ENCODE data around the gene SNX6.

Gene SNX6

DNA sequence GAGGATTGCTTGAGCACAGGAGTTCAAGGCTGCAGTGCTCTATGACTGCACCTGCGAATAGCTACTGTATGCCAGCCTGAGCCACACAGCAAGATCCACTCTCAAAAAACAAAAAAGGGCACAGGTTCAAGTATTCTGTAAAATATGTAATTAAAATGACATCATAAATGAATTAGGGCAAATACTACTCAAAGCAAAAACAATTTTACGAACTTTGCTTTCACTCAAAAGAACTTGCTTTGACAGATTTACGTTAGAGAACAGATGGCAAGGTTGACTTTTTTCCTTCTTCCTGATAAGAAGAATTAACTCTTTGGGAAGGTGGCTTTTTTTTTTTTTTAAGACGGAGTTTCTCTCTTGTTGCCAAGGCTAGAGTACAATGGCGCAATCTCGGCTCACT lies 46.4 kb downstream of the SNX6 start:
- no peak overlapping the region for H3K4me3 ChIP-seq
- intact Hi-C loops (cut with DNase I; ENCODE audit: low total_unique reads) = no loop called here
- no peaks in the 10 kb centered on the region for H3K27me3 ChIP-seq
- no peak overlapping the region for H3K27ac ChIP-seq
- H3K9me3 ChIP-seq = no peaks in the 10 kb centered on the region
- H3K36me3 ChIP-seq = peaks cover 72 to 93% (median 81%) of the 10 kb centered on the region in 3 donors
- no peak for DNase-seq
- H3K4me1 ChIP-seq = no peaks in the 10 kb centered on the region
- TF ChIP-seq, protein P1, sequence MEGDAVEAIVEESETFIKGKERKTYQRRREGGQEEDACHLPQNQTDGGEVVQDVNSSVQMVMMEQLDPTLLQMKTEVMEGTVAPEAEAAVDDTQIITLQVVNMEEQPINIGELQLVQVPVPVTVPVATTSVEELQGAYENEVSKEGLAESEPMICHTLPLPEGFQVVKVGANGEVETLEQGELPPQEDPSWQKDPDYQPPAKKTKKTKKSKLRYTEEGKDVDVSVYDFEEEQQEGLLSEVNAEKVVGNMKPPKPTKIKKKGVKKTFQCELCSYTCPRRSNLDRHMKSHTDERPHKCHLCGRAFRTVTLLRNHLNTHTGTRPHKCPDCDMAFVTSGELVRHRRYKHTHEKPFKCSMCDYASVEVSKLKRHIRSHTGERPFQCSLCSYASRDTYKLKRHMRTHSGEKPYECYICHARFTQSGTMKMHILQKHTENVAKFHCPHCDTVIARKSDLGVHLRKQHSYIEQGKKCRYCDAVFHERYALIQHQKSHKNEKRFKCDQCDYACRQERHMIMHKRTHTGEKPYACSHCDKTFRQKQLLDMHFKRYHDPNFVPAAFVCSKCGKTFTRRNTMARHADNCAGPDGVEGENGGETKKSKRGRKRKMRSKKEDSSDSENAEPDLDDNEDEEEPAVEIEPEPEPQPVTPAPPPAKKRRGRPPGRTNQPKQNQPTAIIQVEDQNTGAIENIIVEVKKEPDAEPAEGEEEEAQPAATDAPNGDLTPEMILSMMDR (IDR thresholded peaks at IDR 0.05) = no peak

DNA sequence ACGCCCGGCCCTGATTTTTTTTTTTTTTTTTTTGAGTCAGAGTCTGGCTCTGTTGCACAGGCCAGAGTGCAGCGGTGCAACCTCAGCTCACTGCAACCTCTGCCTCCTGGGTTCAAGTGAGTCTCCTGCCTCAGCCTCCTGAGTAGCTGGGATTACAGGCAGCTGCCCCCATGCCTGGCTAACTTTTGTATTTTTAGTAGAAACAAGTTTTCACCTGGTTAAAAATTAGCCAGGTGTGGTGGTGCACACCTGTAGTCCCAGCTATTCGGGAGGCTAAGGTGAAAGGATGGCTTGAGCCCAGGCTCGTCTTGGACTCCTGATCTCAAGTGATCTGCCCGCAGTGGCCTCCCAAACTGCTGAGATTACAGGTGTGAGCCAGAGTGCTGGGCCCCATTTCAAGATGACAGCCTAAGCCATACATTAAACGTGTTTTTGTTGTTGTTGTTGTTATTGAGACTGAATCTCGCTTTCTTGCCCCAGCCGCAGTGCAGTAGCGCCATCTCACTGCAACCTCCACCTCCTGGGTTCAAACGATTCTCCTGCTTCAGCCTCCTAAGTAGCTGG lies 47.7 kb downstream of the SNX6 start:
- Histone ChIP-seq H3K36me3 (peaks cover 70 to 96% (median 80%) of the 10 kb centered on the region in 3 donors), H3K27me3 (no peaks in the 10 kb centered on the region), H3K4me1 (no peaks in the 10 kb centered on the region), H3K27ac (no peak overlapping the region), H3K4me3 (no peak overlapping the region), H3K9me3 (no peaks in the 10 kb centered on the region)
- no peak for DNase-seq
- TF ChIP-seq, protein P1 (IDR thresholded peaks at IDR 0.05) = no peak
- intact Hi-C loops (cut with DNase I; ENCODE audit: low total_unique reads) = no loop called here

DNA sequence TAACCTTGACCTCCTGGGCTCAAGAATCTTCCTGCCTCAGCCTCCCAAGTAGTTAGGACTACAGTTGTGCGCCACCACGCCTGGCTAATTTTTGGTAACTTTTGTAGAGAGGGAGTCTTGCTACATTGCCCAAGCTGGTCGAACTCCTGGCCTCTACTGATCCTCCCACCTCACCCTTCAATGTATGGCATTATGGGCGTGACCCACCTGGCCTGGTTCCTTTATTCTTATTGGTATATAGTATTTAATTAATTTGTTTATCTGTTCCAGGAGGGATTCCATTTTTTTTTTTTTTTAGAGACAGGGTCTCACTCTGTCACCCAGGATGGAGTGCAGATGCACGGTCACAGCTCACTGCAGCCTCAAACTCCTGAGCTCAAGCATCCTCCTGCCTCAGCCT lies 49.6 kb downstream of the SNX6 start:
- TF ChIP-seq, protein P1 (IDR thresholded peaks at IDR 0.05) = no peak
- H3K9me3 ChIP-seq = no peaks in the 10 kb centered on the region
- no peaks in the 10 kb centered on the region for H3K4me1 ChIP-seq
- no peak for DNase-seq
- intact Hi-C loops (cut with DNase I; ENCODE audit: low total_unique reads) = no loop called here
- no peak overlapping the region for H3K27ac ChIP-seq
- H3K36me3 ChIP-seq = peaks cover 63 to 88% (median 71%) of the 10 kb centered on the region in 3 donors
- H3K4me3 ChIP-seq = no peak overlapping the region
- no peaks in the 10 kb centered on the region for H3K27me3 ChIP-seq

DNA sequence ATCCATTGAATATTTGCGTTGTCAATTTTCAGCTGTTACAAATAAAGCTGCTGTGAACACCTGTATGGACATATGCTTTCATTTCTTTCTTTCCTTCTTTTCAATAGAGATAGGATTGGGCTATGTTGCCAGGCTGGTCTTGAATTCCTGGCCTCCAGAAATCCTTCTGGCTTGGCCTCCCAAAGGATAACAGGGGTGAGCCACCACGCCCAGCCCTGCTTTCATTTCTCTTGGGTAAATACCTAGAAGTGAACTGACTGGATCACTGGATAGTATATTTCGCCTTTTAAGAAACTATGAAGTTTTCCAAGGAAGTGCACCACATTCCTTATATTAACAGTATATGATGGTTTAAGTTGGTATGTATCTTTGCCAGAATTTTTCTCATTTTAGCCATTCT lies 58.2 kb downstream of the SNX6 start:
- Histone ChIP-seq H3K36me3 (peaks cover 71 to 87% (median 73%) of the 10 kb centered on the region in 3 donors), H3K27ac (no peak overlapping the region), H3K27me3 (no peaks in the 10 kb centered on the region), H3K9me3 (no peaks in the 10 kb centered on the region), H3K4me1 (no peaks in the 10 kb centered on the region), H3K4me3 (no peak overlapping the region)
- TF ChIP-seq, protein P1 (IDR thresholded peaks at IDR 0.05) = no peak
- no peak for DNase-seq
- intact Hi-C loops (cut with DNase I; ENCODE audit: low total_unique reads) = no loop called here

DNA sequence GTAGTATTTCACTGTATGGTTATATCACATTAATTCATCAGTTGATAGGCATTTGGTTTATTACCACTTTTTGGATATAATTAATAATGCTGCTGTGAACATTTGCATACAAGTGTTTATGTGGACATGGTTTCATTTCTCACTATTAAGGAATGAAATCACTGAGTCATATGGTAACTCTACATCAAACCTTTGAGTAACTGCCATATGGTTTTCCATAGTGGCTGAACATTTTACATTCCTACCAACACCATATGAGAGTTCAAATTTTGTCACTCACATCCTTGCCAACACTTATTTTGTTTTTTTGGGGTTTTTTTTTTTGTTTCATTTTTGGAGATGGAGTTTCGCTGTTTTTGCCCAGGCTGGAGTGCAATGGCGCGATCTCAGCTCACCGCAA lies 60.2 kb downstream of the SNX6 start:
- intact Hi-C loops (cut with DNase I; ENCODE audit: low total_unique reads) = no loop called here
- H3K27me3 ChIP-seq = no peaks in the 10 kb centered on the region
- H3K36me3 ChIP-seq = peaks cover 76 to 97% (median 88%) of the 10 kb centered on the region in 3 donors

More for the DNA sequence above, 60.2 kb downstream of the SNX6 start:
- TF ChIP-seq, protein P1 (IDR thresholded peaks at IDR 0.05) = no peak
- Histone ChIP-seq H3K4me1 (no peaks in the 10 kb centered on the region), H3K4me3 (no peak overlapping the region), H3K27ac (no peak overlapping the region), H3K9me3 (no peaks in the 10 kb centered on the region)
- DNase-seq = no peak
